ENCODE results near the gene SKA1.
"Not testable (repeated sequence)": the region's sequence is repeated elsewhere in the genome, so short reads cannot be mapped to it uniquely, and the experiment has no call there.

Gene SKA1

DNA sequence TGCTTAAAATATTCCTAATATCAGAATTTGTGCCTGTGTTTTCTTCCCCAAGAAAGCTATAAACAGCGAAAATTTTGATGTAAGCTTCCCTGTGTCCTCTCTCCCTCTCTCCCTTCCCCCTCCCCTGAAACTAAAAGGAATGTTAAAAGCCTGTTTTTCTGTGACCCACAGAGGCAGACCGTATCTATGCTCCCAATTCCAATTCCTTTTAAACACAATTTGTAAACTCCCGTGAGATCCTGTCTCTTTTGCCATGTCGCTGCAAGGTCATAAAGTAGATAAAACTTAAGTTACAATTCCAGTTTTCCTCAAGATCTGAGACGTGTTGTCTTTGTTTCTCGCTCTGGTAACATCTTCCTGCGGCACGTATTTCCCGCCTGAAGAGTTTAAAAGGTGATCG is 23.3 kb downstream of the SKA1 start:
- H3K27ac ChIP-seq, result no peak overlapping the region
- no peaks in the 10 kb centered on the region for H3K9me3 ChIP-seq (ENCODE audit: low read depth, low read length)
- no peak overlapping the region for H3K9ac ChIP-seq (ENCODE audit: insufficient read length)
- TF ChIP-seq FOXP2 (optimal IDR thresholded peaks at IDR 0.05; ENCODE audit: control extremely low read depth, extremely low read length, insufficient read depth), result no peak
- TF ChIP-seq EZH2 (IDR thresholded peaks at IDR 0.05), result no peak
- no peak for TF ChIP-seq POLR2AphosphoS5 (IDR thresholded peaks at IDR 0.05; ENCODE audit: borderline replicate concordance, low read depth, low read length)
- no peak overlapping the region for H3K4me3 ChIP-seq
- no peak for DNase-seq (ENCODE audit: low read depth, low spot score)
- H3K36me3 ChIP-seq (ENCODE audit: insufficient read depth, low read length), result no peaks in the 10 kb centered on the region

DNA sequence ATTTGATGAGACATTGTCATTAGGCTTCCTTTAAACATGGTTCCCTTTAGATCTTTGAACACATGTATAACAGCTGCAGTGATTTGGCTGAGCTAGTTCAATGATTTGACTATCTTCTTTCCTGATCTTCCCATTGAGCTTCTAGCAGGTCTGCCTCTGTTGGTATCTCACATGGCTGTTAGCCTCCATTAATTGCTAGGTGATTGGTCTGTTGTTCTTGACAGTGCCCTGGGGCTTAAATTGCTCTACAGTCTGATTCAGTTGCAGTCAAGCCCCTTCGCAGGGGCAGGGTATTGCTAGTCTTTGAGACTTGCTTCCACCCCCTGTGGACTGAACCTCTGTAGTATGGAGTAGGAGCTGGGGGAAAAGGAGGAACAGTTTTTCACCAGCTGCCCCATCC is 24.1 kb downstream of the SKA1 start:
- no peak for DNase-seq (ENCODE audit: low read depth, low spot score)
- no peak for TF ChIP-seq FOXP2 (optimal IDR thresholded peaks at IDR 0.05; ENCODE audit: control extremely low read depth, extremely low read length, insufficient read depth)
- no peak for TF ChIP-seq EZH2 (IDR thresholded peaks at IDR 0.05)
- no peak for TF ChIP-seq POLR2AphosphoS5 (IDR thresholded peaks at IDR 0.05; ENCODE audit: borderline replicate concordance, low read depth, low read length)
- no peaks in the 10 kb centered on the region for H3K36me3 ChIP-seq (ENCODE audit: insufficient read depth, low read length)

GRCh38 chr18:50399582-50399981 is 24.7 kb downstream of the SKA1 start:
- Histone ChIP-seq H3K9me3 (ENCODE audit: low read depth, low read length) (no peaks in the 10 kb centered on the region), H3K36me3 (ENCODE audit: insufficient read depth, low read length) (no peaks in the 10 kb centered on the region), H3K9ac (ENCODE audit: insufficient read length) (no peak overlapping the region), H3K4me3 (no peak overlapping the region), H3K27ac (no peak overlapping the region)
- no peak for DNase-seq (ENCODE audit: low read depth, low spot score)
- TF ChIP-seq POLR2AphosphoS5 (IDR thresholded peaks at IDR 0.05; ENCODE audit: borderline replicate concordance, low read depth, low read length), result no peak
- no peak for TF ChIP-seq EZH2 (IDR thresholded peaks at IDR 0.05)
- TF ChIP-seq FOXP2 (optimal IDR thresholded peaks at IDR 0.05; ENCODE audit: control extremely low read depth, extremely low read length, insufficient read depth), result no peak

More for the DNA sequence above, 24.1 kb downstream of the SKA1 start:
- H3K9me3 ChIP-seq (ENCODE audit: low read depth, low read length), result no peaks in the 10 kb centered on the region
- H3K9ac ChIP-seq (ENCODE audit: insufficient read length), result no peak overlapping the region
- no peak overlapping the region for H3K4me3 ChIP-seq
- no peak overlapping the region for H3K27ac ChIP-seq

DNA sequence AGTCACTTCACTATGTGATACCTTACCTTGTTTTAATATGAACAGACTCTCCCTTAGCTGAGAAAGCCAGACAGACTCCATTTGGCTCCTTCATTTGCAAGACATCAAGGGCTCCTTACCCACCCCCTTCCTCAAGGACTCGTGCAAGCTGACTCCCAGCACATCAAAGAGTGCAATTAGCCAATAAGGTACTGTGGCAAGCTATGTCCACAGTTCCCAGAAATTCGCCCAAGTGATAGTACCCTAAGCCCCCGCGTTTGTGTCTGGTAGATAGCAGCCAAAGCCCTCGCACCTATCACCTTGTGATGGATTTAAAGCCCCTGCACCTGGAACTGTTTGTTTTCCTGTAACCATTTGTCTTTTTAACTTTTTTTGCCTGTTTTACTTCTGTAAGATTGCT is 25.6 kb downstream of the SKA1 start:
- H3K9me3 ChIP-seq (ENCODE audit: low read depth, low read length); H3K4me3 ChIP-seq; H3K36me3 ChIP-seq (ENCODE audit: insufficient read depth, low read length); H3K27ac ChIP-seq; DNase-seq (ENCODE audit: low read depth, low spot score); H3K9ac ChIP-seq (ENCODE audit: insufficient read length): not testable (repeated sequence)

- H3K9ac ChIP-seq (ENCODE audit: insufficient read length), result no peak overlapping the region
- no peak overlapping the region for H3K4me3 ChIP-seq
- no peak overlapping the region for H3K27ac ChIP-seq
- no peaks in the 10 kb centered on the region for H3K36me3 ChIP-seq (ENCODE audit: insufficient read depth, low read length)
- no peaks in the 10 kb centered on the region for H3K9me3 ChIP-seq (ENCODE audit: low read depth, low read length)
- TF ChIP-seq EZH2 (IDR thresholded peaks at IDR 0.05) (no peak), POLR2AphosphoS5 (IDR thresholded peaks at IDR 0.05; ENCODE audit: borderline replicate concordance, low read depth, low read length) (no peak), FOXP2 (optimal IDR thresholded peaks at IDR 0.05; ENCODE audit: control extremely low read depth, extremely low read length, insufficient read depth) (no peak)
- DNase-seq (ENCODE audit: low read depth, low spot score), result no peak
Measured at GRCh38 chr18:50401295-50401694, 26.4 kb downstream of the SKA1 start.

GRCh38 chr18:50401888-50402287 is 27.0 kb downstream of the SKA1 start:
- Histone ChIP-seq H3K9me3 (ENCODE audit: low read depth, low read length) (no peaks in the 10 kb centered on the region), H3K27ac (no peak overlapping the region), H3K36me3 (ENCODE audit: insufficient read depth, low read length) (no peaks in the 10 kb centered on the region), H3K9ac (ENCODE audit: insufficient read length) (no peak overlapping the region), H3K4me3 (no peak overlapping the region)
- DNase-seq (ENCODE audit: low read depth, low spot score), result no peak
- TF ChIP-seq POLR2AphosphoS5 (IDR thresholded peaks at IDR 0.05; ENCODE audit: borderline replicate concordance, low read depth, low read length) (no peak), EZH2 (IDR thresholded peaks at IDR 0.05) (no peak)

DNA sequence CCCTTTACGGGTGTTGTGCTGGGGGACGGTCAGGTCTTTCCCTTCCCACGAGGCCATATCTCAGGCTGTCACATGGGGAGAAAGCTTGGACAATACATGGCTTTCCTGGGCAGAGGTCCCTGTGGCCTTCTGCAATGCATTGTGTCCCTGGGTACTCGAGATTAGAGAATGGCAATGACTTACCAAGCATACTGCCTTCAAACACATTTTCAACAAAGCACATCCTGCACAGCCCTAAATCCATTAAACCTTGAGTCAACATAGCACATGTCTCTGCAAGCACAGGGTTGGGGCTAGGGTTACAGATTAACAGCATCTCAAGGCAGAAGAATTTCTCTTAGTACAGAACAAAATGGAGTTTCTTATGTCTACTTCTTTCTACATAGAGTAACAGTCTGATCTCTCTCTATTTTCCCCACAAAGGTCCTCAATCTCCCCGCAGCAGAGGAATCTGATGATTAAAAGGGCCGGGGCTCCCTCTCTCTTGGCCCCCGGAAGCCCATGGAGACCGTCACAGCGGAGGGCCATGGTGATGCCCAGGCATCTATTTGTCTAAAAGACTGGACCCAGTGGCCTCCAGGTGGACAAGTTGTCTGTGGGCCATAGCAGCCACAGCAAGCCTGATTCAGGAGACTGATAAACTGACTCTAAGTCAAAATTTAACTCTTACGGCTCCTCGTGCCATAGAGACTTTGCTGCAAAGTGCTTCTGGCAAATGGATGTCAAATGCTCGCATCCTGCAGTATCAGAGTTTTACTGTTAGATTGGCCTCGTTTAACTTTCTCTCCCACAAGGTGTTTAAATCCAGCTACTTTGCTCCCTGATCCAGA is 30.1 kb downstream of the SKA1 start:
- not testable (repeated sequence) for DNase-seq (ENCODE audit: low read depth, low spot score); H3K9ac ChIP-seq (ENCODE audit: insufficient read length)

GRCh38 chr18:50405582-50406271 is 30.9 kb downstream of the SKA1 start:
- H3K9ac ChIP-seq (ENCODE audit: insufficient read length), result no peak overlapping the region
- no peak for DNase-seq (ENCODE audit: low read depth, low spot score)
- H3K4me3 ChIP-seq, result no peak overlapping the region
- no peak overlapping the region for H3K27ac ChIP-seq
- TF ChIP-seq POLR2AphosphoS5 (IDR thresholded peaks at IDR 0.05; ENCODE audit: borderline replicate concordance, low read depth, low read length) (no peak), FOXP2 (optimal IDR thresholded peaks at IDR 0.05; ENCODE audit: control extremely low read depth, extremely low read length, insufficient read depth) (no peak), EZH2 (IDR thresholded peaks at IDR 0.05) (no peak)
- no peaks in the 10 kb centered on the region for H3K9me3 ChIP-seq (ENCODE audit: low read depth, low read length)
- H3K36me3 ChIP-seq (ENCODE audit: insufficient read depth, low read length), result no peaks in the 10 kb centered on the region

More for the DNA sequence above, 30.1 kb downstream of the SKA1 start:
- H3K4me3 ChIP-seq; H3K36me3 ChIP-seq (ENCODE audit: insufficient read depth, low read length); H3K9me3 ChIP-seq (ENCODE audit: low read depth, low read length); H3K27ac ChIP-seq: not testable (repeated sequence)

DNA sequence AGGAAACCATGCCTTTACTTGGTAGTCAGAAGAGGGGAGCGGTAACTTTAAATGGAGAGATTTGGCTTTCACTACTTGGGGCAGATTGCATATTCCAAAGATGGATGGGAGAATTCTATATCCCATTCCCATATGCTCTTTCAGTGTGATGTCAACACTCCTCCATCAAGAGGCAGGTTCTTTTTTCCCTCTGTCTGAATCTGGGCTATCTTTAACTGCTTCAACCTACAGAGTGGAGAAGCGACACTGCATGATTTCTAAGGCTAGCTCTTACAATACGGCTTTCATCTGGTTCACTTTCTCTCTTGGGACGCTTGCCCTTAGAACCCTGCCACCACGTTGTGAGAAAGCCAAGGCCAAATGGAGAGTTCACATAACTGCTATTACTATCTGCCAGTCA is 34.4 kb downstream of the SKA1 start:
- TF ChIP-seq POLR2AphosphoS5 (IDR thresholded peaks at IDR 0.05; ENCODE audit: borderline replicate concordance, low read depth, low read length), result no peak
- no peak overlapping the region for H3K27ac ChIP-seq
- H3K9me3 ChIP-seq (ENCODE audit: low read depth, low read length), result no peaks in the 10 kb centered on the region
- DNase-seq (ENCODE audit: low read depth, low spot score), result no peak
- no peaks in the 10 kb centered on the region for H3K36me3 ChIP-seq (ENCODE audit: insufficient read depth, low read length)
- no peak overlapping the region for H3K4me3 ChIP-seq
- H3K9ac ChIP-seq (ENCODE audit: insufficient read length), result no peak overlapping the region

All from SK-N-MC (cell line).